HG03066 (cell line): ENCODE data around the gene TIMM8B.
"Not testable (repeated sequence)": the region's sequence is repeated elsewhere in the genome, so short reads cannot be mapped to it uniquely, and the experiment has no call there.

Experiments
- ATAC-seq: cut with Tn5 transposase; IDR thresholded peaks from one replicate; pipeline ENCODE4 v1.9.1; 2021; ENCODE audit warnings: low read depth; ENCODE audit not compliant: unreplicated experiment

TIMM8B gene

GRCh38 chr11:112086422-112087191 lies at the start of gene TIMM8B, which contains the start of gene SDHD:
Gene TIMM8B (minus strand): TSS chr11:112086756. CDS start chr11:112086723, 33 bp downstream.
Gene SDHD (plus strand): TSS chr11:112086873. CDS start chr11:112086908, 35 bp downstream.
- peak; percentile 91 for ATAC-seq

GRCh38 chr11:112134473-112134872 lies 47.9 kb upstream of the TIMM8B start:
- no peak for ATAC-seq

DNA sequence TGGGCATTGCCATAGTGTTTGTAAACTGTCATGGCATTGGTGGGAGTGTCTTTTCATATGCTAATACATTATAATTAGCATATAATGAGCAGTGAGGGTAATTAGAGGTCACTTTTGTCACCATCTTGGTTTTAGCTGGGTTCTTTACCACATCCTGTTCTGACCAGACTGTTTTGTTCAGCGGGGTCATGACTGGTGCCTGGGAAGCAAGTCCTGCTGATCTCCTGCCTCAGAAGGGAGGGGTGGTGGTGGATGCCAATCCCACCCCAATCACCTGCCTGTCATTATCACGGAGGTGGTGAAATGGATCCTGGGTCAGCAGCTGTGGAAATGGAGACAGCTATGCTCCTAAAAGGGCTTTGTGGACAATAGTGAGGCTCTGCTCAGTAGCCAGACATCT lies 46.2 kb upstream of the TIMM8B start:
- no peak for ATAC-seq

DNA sequence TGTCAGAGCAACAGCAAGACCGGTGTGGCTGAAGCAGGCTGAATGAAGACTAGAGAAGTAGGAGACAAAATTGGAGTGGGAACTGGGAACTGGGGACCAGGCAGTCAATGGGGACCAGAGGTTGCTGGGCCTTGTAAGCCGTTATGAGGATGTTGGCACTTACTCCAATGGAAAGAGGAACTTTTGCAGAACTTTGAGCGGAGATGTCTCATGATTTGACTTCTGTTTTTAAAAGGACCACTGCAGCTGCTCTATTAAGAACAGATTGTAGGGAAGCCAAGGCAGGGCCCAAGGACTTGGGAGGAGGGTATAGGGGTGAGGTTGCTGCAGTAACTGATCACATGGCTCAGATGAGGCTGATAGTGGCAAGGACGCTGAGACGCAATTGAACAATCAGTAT lies 43.1 kb upstream of the TIMM8B start:
- ATAC-seq: no peak

DNA sequence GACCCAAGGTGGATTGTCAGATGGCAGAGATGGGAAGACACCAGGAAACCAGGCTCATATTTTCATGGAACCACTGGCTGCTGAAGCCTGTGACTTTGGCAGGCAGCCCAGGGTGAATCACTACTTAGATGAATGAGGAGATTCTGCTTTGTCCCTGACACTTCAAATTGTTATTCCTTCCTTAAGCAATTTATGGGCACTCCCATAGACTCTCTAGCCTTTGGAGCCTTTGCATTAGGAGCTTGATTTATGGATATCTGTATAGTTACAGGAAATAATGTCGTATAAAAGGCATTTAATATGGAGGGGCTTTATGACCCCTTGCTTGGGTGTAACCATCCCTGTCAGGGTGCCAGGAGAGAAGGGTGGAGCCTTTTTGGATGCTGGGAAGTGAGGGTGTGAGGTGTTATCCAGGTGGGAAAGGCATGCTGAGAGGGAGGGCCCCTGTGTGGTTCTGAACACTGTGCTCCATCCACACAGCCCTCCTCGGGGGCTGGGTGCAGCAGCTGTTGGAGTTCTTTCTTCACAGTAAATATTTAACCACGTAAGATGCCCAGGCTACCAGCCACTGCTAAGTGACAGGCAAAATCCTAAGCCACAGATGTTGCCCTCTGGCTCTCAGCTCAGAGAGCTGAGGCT lies 42.0 kb upstream of the TIMM8B start:
- no peak for ATAC-seq

- no peak for ATAC-seq
Observed at GRCh38 chr11:112127056-112127455, 40.5 kb upstream of the TIMM8B start.

DNA sequence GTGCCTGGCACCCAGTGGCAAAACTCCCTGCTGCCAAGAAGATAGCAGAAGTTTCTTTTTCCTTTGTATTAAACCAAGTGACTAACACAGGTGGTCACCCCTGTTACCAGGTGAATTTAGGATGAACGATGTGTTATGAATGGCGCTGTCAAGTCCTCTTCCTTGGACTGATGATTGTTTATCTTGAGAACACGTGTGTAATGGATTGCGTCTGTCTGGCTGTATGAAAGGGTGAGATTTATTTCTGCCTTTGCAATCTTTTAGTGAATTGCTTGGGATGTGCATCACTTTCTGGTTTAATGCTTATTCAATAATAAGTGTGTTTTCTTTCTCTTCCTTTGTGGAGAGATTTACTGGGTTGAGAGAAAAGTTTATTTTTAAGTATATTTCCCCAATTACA lies 36.6 kb upstream of the TIMM8B start:
- no peak for ATAC-seq

- ATAC-seq: no peak
Observed at GRCh38 chr11:112121981-112122615, 35.5 kb upstream of the TIMM8B start.

DNA sequence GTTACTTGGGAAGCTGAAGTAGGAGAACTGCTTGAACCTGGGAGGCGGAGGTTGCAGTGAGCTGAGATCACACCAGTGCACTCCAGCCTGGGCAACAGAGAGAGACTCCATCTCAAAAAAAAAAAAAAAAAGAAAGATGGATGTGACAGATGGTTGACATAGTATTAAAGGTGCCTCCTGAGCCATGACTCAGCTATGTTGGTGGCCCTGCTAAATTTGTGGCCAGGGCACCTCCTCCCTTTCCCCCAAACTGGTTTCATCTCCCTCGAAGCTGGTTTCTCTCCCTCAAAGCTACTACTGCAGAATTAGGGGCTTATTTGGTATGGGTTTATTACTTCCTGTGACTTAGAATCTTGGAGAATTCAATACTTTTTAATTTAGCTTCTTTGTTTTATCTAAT lies 31.6 kb upstream of the TIMM8B start:
- no peak for ATAC-seq

DNA sequence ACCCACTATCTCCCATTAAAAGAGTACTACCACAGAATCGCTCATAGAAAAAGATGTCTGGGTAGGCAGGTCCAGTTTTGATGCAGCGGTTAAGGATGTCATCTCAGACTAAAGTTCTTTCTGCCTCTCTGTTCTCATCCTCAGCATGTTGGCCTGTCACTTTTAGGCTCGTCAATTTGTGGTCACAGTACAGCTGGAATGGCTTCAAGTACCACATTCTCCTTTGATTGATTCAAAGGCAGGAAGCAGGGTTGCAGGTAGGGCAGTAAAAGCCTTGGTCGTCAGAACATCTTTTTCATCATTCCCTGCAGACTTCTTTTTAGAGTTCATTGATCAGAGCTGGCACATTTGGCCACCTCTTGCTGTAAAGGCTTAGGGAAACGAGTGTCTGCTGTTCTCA lies 28.8 kb upstream of the TIMM8B start:
- no peak for ATAC-seq

- ATAC-seq: no peak
Observed at GRCh38 chr11:112114460-112114859, 27.9 kb upstream of the TIMM8B start.

DNA sequence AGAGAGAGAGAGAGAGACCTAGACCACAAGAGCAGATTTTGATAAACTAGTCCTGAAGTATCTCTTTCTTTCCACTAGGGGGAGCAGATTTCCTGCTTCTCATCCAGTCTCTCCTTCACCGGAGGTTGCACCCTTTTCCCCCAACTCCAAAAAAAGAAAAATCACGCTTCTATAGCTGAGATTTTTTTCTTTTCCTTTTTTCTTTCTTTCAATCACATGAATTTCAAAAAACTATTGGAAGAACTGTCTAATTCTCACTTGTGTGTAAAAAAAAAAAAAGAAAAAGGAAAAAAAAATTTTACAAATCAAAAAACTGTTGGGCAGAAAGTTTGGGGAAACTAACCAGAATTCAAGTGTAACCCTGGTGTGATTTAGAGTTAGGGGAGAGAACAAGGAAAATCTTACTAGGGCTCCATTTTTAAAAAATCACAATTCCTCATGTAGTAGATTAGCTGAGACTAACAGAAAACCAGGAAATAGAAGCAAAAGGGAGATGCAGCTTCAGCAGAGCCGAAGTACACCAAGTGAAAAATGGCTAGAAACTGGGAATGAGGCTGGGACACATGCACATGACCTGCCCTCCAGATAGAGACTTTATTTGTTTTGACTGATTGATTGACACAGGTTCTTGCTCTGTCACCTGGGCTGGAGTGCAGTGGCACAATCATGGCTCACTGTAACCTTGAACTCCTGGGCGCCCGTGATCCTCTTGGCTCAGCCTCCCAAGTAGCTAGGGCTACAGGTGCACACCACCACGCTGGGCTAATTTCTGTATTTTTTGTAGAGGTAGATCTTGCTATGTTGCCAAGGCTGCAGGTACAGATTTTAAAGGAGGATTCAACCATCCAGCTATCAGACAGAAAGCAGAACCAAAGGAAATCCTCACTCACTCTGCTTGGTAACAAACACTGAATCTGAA lies 27.2 kb upstream of the TIMM8B start:
- ATAC-seq: no peak

GRCh38 chr11:112106070-112106469 lies 19.5 kb upstream of the TIMM8B start:
- ATAC-seq: no peak

- ATAC-seq: no peak
Observed at GRCh38 chr11:112103446-112103845, 16.9 kb upstream of the TIMM8B start.

DNA sequence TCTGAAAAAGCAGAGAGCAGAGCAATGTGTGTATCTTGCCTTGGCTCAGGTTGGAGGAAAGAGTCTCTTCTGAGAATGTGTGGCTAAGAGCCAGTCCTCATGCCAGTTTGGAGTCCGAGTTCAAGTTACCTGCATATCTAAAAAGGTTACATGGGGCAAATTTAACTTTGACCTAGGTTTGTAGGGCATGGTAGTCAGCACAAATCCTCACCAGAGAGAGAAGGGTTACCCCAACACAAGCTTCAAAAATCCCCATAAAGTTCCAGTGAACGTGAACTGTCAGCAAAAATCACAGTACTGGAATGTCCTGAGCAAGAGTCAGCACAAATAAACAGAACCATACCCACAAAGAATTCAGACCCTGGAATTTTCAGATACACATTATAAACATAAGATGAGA lies 13.9 kb upstream of the TIMM8B start:
- no peak for ATAC-seq

- no peak for ATAC-seq
Observed at GRCh38 chr11:112097734-112098528, 11.4 kb upstream of the TIMM8B start.

GRCh38 chr11:112096194-112096593 lies 9.6 kb upstream of the TIMM8B start:
- ATAC-seq: no peak

- not testable (repeated sequence) for ATAC-seq
Observed at GRCh38 chr11:112095302-112095701, 8.7 kb upstream of the TIMM8B start.

DNA sequence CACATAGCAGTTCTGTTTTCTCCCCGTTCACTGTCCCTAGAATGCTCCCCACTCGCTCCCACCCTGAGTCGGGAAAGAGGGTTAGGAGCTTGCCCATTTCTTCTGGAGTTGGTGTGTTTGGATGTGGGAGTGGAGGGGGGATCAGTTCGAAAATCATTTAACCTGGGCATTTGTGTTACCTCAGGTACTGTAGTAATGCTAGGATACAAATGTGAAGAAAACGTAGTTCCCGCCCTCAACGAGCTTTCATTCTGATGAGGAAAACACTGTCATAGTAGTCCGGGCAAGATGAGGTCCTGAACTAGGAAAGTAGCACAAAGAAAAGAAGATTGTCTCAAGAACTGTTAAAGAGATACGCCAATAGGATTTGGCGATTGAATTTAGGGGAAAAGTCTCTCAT lies 656 bp upstream of the TIMM8B start:
- ATAC-seq: no peak
